H1 (cell line): ENCODE measurements around the gene LLGL2.

ENCODE experiments used
- CTCF ChIP-seq, 3 experiments: IDR thresholded peaks; 1 replicate in 2 of 3; 2 replicates in 1 of 3; pipeline versions ENCODE4 v1.5.1 to v1.6.1; 2011; ENCODE audit warnings: low read length in 3 of 3, mild to moderate bottlenecking in 3 of 3, inconsistent platforms in 2 of 3, low read depth in 1 of 3, moderate library complexity in 1 of 3; ENCODE audit not compliant: insufficient read depth in 1 of 3; ENCODE audit errors: control extremely low read depth in 1 of 3
- YY1 ChIP-seq: IDR thresholded peaks from 2 replicates; pipeline ENCODE4 v1.6.1; 2011; ENCODE audit warnings: low read depth, mild to moderate bottlenecking, low read length
- TF ChIP-seq, protein P1 (sequence below): IDR thresholded peaks from 2 replicates; pipeline ENCODE4 v1.6.1; 2012; ENCODE audit warnings: low read length, inconsistent platforms

DNA sequence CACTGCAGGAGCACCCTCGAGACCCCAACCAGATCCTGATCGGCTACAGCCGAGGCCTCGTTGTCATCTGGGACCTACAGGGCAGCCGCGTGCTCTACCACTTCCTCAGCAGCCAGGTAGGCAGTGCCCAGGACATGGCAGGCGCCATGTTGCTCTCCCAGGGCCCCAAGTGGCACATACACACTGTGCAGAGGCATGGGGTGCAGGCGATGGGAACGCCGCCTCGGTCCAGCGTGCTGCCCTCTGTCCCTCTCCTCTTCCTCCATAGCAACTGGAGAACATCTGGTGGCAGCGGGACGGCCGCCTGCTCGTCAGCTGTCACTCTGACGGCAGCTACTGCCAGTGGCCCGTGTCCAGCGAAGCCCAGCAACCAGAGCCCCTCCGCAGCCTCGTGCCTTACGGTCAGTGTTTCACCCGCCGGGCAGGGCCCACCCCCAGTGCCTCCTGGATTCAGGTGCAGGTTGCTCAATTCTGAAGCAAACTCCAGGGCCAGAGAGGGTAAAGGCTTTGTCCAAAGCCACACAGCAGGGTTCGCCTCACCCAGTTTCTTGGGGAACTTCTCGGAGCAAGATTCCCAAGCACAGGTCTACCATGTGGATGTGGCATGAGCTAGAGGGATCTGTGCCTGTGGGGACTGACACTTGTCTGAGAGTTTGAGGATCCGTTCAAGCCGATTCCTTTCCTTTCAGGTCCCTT, 37.7 kb downstream of the LLGL2 start:
- TF ChIP-seq, protein P1, sequence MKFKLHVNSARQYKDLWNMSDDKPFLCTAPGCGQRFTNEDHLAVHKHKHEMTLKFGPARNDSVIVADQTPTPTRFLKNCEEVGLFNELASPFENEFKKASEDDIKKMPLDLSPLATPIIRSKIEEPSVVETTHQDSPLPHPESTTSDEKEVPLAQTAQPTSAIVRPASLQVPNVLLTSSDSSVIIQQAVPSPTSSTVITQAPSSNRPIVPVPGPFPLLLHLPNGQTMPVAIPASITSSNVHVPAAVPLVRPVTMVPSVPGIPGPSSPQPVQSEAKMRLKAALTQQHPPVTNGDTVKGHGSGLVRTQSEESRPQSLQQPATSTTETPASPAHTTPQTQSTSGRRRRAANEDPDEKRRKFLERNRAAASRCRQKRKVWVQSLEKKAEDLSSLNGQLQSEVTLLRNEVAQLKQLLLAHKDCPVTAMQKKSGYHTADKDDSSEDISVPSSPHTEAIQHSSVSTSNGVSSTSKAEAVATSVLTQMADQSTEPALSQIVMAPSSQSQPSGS, result no peak
- TF ChIP-seq CTCF (IDR thresholded peaks at IDR 0.05; ENCODE audit: control extremely low read depth in 1 of 3, insufficient read depth in 1 of 3, low read depth in 1 of 3, low read length in 3 of 3), result no peak
- no peak for TF ChIP-seq YY1
